AG04450 (cell line): ENCODE measurements around the gene DPF1. TPM values are rescaled to one million over a fixed set of nuclear protein-coding genes. Genes with fewer than 3 reads are reported as not detected.
A peak's percentile ranks its signal among the peaks of the same experiment; 100 is the strongest.

Experiments
- CTCF ChIA-PET: fragments of 300-600, 350-600 bp; formaldehyde crosslinking; extraction: SDS; loops from one replicate; lab custom pipeline; 2022; ENCODE audit warnings: antibody characterized with exemption, inconsistent platforms; lab: Charles Lee
- POLR2A ChIA-PET: fragments of 350-600 bp; formaldehyde crosslinking; extraction: SDS; loops from one replicate; lab custom pipeline; 2021; ENCODE audit warnings: antibody characterized with exemption, inconsistent platforms; lab: Yijun Ruan, JAX
- DNase-seq: peaks from one replicate; pipeline ENCODE4 v3.0.0-alpha.2; 2011; ENCODE audit warnings: low read depth, low spot score
- H3K27ac ChIP-seq: one replicate; pipeline ENCODE4 v1.5.1; 2012; ENCODE audit warnings: low read depth, low read length, control low read depth
- H3K27me3 ChIP-seq: one replicate; pipeline ENCODE4 v1.6.0; 2012; ENCODE audit warnings: low read length; ENCODE audit not compliant: control insufficient read depth, insufficient read depth
- H3K4me3 ChIP-seq: 2 replicates; pipeline ENCODE4 v1.5.1; 2011; ENCODE audit warnings: mild to moderate bottlenecking, low read depth, low read length, control low read depth
- H3K9me3 ChIP-seq: 2 replicates; pipeline ENCODE4 v1.5.1; 2012; ENCODE audit warnings: low read length; ENCODE audit not compliant: control insufficient read depth, insufficient read depth
- polyA plus RNA-seq: library from polyadenylated mRNA; depleted of rRNA; stranded (reverse); fragments of >200 nt; gene quantifications from 2 replicates; pipeline ENCODE4 v1.2.3, GENCODE V29; 2011
- TF ChIP-seq, protein P1 (sequence below): IDR thresholded peaks from 2 replicates; pipeline ENCODE4 v1.5.1; 2011; ENCODE audit warnings: low read depth, low read length, control low read depth, inconsistent platforms

Gene DPF1
- polyA plus RNA-seq, 1 experiment = 1.4 TPM

DNA sequence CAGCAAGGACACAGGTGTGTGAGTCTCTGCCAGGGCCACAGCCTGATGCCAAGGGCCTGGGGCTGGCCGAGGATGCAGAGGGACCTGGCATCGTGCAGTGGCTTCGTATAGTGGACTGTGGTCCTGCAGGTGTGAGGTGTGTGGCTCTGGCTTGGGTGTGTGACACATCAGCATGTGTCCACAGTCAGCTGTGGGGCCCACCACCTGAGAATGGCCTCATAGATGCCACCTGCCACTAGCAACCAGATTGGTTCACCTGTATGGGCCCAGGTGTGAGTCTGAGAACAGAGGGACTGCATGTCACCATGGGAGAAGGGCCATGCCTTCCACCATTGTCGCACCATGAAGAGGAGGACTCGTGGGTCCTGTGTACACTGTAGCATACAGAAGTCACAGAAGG is 29.8 kb upstream of the DPF1 start:
- ChIA-PET CTCF (interaction anchor here (0.6 kb wide), 1 partner anchor 15 kb away, joined by 3 read pairs; no protein-coding TSS in a partner anchor), POLR2A (no interaction called here)
- peaks cover 5% of the 10 kb centered on the region for H3K27me3 ChIP-seq
- no peak overlapping the region for H3K27ac ChIP-seq
- no peaks in the 10 kb centered on the region; the same call in 1 of the 2 replicates for H3K9me3 ChIP-seq
- TF ChIP-seq, protein P1, sequence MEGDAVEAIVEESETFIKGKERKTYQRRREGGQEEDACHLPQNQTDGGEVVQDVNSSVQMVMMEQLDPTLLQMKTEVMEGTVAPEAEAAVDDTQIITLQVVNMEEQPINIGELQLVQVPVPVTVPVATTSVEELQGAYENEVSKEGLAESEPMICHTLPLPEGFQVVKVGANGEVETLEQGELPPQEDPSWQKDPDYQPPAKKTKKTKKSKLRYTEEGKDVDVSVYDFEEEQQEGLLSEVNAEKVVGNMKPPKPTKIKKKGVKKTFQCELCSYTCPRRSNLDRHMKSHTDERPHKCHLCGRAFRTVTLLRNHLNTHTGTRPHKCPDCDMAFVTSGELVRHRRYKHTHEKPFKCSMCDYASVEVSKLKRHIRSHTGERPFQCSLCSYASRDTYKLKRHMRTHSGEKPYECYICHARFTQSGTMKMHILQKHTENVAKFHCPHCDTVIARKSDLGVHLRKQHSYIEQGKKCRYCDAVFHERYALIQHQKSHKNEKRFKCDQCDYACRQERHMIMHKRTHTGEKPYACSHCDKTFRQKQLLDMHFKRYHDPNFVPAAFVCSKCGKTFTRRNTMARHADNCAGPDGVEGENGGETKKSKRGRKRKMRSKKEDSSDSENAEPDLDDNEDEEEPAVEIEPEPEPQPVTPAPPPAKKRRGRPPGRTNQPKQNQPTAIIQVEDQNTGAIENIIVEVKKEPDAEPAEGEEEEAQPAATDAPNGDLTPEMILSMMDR = no peak
- no peak for DNase-seq
- H3K4me3 ChIP-seq = no peak overlapping the region

GRCh38 chr19:38252941-38253691 is 29.1 kb upstream of the DPF1 start:
- CTCF ChIA-PET = interaction anchor here (0.6 to 1.0 kb wide), 3 partner anchors 16 to 20 kb away, joined by 3 to 7 read pairs (median 4); no protein-coding TSS in a partner anchor
- no peak for DNase-seq
- Histone ChIP-seq H3K9me3 (no peaks in the 10 kb centered on the region; the same call in 1 of the 2 replicates), H3K4me3 (no peak overlapping the region), H3K27ac (peak overlapping the region; percentile 39), H3K27me3 (peaks cover 5% of the 10 kb centered on the region)
- TF ChIP-seq, protein P1 = no peak
- POLR2A ChIA-PET = no interaction called here

GRCh38 chr19:38252385-38252784 is 28.4 kb upstream of the DPF1 start:
- Histone ChIP-seq H3K9me3 (no peaks in the 10 kb centered on the region; the same call in 1 of the 2 replicates), H3K27me3 (peaks cover 5% of the 10 kb centered on the region), H3K4me3 (no peak overlapping the region), H3K27ac (no peak overlapping the region)
- POLR2A ChIA-PET = no interaction called here
- CTCF ChIA-PET = interaction anchor here (1.0 to 1.7 kb wide), 4 partner anchors 17 to 350 kb away, joined by 4 to 7 read pairs (median 5); partner anchors contain the start of gene CATSPERG
- DNase-seq = no peak
- TF ChIP-seq, protein P1 = no peak

DNA sequence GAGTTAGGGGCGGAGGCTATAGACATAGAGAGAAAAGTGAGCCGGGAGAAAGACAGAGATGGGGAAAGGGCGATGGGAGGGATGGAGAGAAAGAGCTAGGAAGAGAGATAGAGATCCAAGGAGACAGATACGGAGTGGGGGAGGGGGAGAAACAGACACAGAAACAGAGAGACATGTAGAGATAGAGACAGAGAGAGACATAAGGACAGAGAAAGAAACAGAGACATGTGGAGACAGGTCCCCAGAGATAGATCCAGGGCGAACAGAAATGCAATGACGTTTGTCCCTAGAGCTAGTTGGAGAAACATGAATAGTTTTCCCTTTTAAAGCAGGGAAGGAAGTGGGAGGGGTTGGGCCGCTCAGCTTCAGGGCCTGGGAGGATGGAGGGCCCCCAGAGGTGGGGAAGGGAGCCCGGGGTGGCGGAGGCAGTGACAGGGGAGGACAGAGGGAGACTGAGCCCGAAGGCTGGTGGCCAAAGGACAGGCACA is 27.6 kb upstream of the DPF1 start:
- ChIA-PET POLR2A (interaction anchor here (0.7 to 1.2 kb wide), 3 partner anchors 15 to 597 kb away, joined by 4 to 7 read pairs (median 4); partner anchors contain the start of gene PSMD8), CTCF (interaction anchor here (1.1 to 1.7 kb wide), 3 partner anchors 18 to 350 kb away, joined by 5 read pairs; partner anchors contain the start of gene CATSPERG)
- no peak for DNase-seq
- Histone ChIP-seq H3K27ac (no peak overlapping the region), H3K4me3 (no peak overlapping the region), H3K9me3 (no peaks in the 10 kb centered on the region; the same call in 1 of the 2 replicates), H3K27me3 (peaks cover 4% of the 10 kb centered on the region)
- TF ChIP-seq, protein P1 = no peak
